AG08395 (cell line): ENCODE results near the gene GABBR2.

Experiments
- DNase-seq: peaks from one replicate; pipeline ENCODE4 v3.0.0; 2012; ENCODE audit warnings: mixed read lengths, low spot score

Gene GABBR2

GRCh38 chr9:98442114-98442513, 266.6 kb downstream of the GABBR2 start:
- DNase-seq, result no peak

- no peak for DNase-seq
These were observed 270.1 kb downstream of the GABBR2 start for GRCh38 chr9:98438666-98439065.

GRCh38 chr9:98437458-98438034, 271.2 kb downstream of the GABBR2 start:
- no peak for DNase-seq

GRCh38 chr9:98432960-98433359, 275.8 kb downstream of the GABBR2 start:
- DNase-seq, result no peak

- DNase-seq, result no peak
These were observed 276.6 kb downstream of the GABBR2 start for GRCh38 chr9:98432134-98432533.

- DNase-seq, result peak; percentile 32
These were observed 278.0 kb downstream of the GABBR2 start for GRCh38 chr9:98430535-98431292.

GRCh38 chr9:98429613-98430012, 279.1 kb downstream of the GABBR2 start:
- peak; percentile 70 for DNase-seq

- DNase-seq, result no peak
These were observed 280.3 kb downstream of the GABBR2 start for GRCh38 chr9:98428454-98428853.

- no peak for DNase-seq
These were observed 281.2 kb downstream of the GABBR2 start for GRCh38 chr9:98427491-98427890.

- DNase-seq, result no peak
These were observed 283.7 kb downstream of the GABBR2 start for GRCh38 chr9:98425079-98425478.

- no peak for DNase-seq
These were observed 289.5 kb downstream of the GABBR2 start for GRCh38 chr9:98419260-98419603.

- no peak for DNase-seq
These were observed 290.0 kb downstream of the GABBR2 start for GRCh38 chr9:98418578-98419259.

GRCh38 chr9:98416294-98417248, 292.2 kb downstream of the GABBR2 start:
- no peak for DNase-seq

GRCh38 chr9:98415782-98416181, 293.0 kb downstream of the GABBR2 start:
- no peak for DNase-seq

GRCh38 chr9:98413084-98413483, 295.7 kb downstream of the GABBR2 start:
- DNase-seq, result no peak

- no peak for DNase-seq
These were observed 296.5 kb downstream of the GABBR2 start for GRCh38 chr9:98412101-98412842.

GRCh38 chr9:98410185-98410697, 298.5 kb downstream of the GABBR2 start:
- peak; percentile 85 for DNase-seq

GRCh38 chr9:98409719-98410118, 299.0 kb downstream of the GABBR2 start:
- DNase-seq, result no peak

- DNase-seq, result no peak
These were observed 302.3 kb downstream of the GABBR2 start for GRCh38 chr9:98406469-98406868.

GRCh38 chr9:98404237-98404636, 304.5 kb downstream of the GABBR2 start:
- no peak for DNase-seq

GRCh38 chr9:98403715-98404114, 305.0 kb downstream of the GABBR2 start:
- no peak for DNase-seq
